HepG2 (cell line): ENCODE data around the gene OTUD7B. TPM values are rescaled to one million over a fixed set of nuclear protein-coding genes. Genes with fewer than 3 reads are reported as not detected.

ENCODE experiments used
- ARID3A ChIP-seq: IDR thresholded peaks from 2 replicates; pipeline ENCODE4 v1.6.1; 2012; ENCODE audit warnings: low read depth, low read length, improper control_type of control experiment
- HMGXB3 ChIP-seq: sonication (generic); formaldehyde crosslinking; IDR thresholded peaks from 2 replicates; pipeline ENCODE4 v1.4.0; 2020; ENCODE audit warnings: missing genetic modification reagents, borderline replicate concordance
- MED8 ChIP-seq: sonication (generic); formaldehyde crosslinking; IDR thresholded peaks from 2 replicates; pipeline ENCODE4 v1.8.1; 2023; ENCODE audit warnings: mild to moderate bottlenecking, missing genetic modification reagents; ENCODE audit not compliant: insufficient replicate concordance
- NFE2L2 ChIP-seq: fragments of 150-350 bp; IDR thresholded peaks from 2 replicates; pipeline ENCODE4 v1.6.1; 2014; ENCODE audit warnings: low read length
- PAWR ChIP-seq: sonication (generic); formaldehyde crosslinking; IDR thresholded peaks from 2 replicates; pipeline ENCODE4 v1.4.0; 2020; ENCODE audit warnings: missing genetic modification reagents, mild to moderate bottlenecking, borderline replicate concordance
- PCBP2 ChIP-seq: fragments of 200-400 bp; formaldehyde crosslinking; optimal IDR thresholded peaks from 2 replicates; pipeline ENCODE3; 2018; ENCODE audit warnings: low read length, low read depth; ENCODE audit not compliant: poor library complexity, severe bottlenecking
- SCMH1 ChIP-seq: sonication (generic); formaldehyde crosslinking; IDR thresholded peaks from 2 replicates; pipeline ENCODE4 v1.9.0; 2021; ENCODE audit warnings: missing genetic modification reagents, mild to moderate bottlenecking, borderline replicate concordance
- ZFX ChIP-seq: sonication (generic); formaldehyde crosslinking; IDR thresholded peaks from 2 replicates; pipeline ENCODE4 v1.4.0; 2020; ENCODE audit warnings: mild to moderate bottlenecking, low read depth, missing genetic modification reagents, moderate library complexity
- ZMAT3 ChIP-seq: sonication (generic); formaldehyde crosslinking; conservative IDR thresholded peaks from 2 replicates; pipeline ENCODE4 v1.7.0; 2021; ENCODE audit warnings: missing genetic modification reagents
- ZNF232 ChIP-seq: sonication (generic); formaldehyde crosslinking; IDR thresholded peaks from 2 replicates; pipeline ENCODE4 v1.4.0; 2020; ENCODE audit warnings: missing genetic modification reagents, borderline replicate concordance
- ZNF326 ChIP-seq: sonication (generic); formaldehyde crosslinking; IDR thresholded peaks from 2 replicates; pipeline ENCODE4 v1.4.0; 2020; ENCODE audit warnings: missing genetic modification reagents, borderline replicate concordance
- ZNF329 ChIP-seq: sonication (generic); formaldehyde crosslinking; IDR thresholded peaks from 2 replicates; pipeline ENCODE4 v1.9.0; 2021; ENCODE audit warnings: low read depth, mild to moderate bottlenecking, missing genetic modification reagents
- ZNF451 ChIP-seq: sonication (generic); formaldehyde crosslinking; IDR thresholded peaks from 2 replicates; pipeline ENCODE4 v1.5.0; 2020; ENCODE audit warnings: mild to moderate bottlenecking, missing genetic modification reagents
- ZNF496 ChIP-seq: sonication (generic); formaldehyde crosslinking; IDR thresholded peaks from 2 replicates; pipeline ENCODE4 v1.8.1; 2023; ENCODE audit warnings: mild to moderate bottlenecking, moderate library complexity, missing genetic modification reagents; ENCODE audit not compliant: insufficient replicate concordance
- ZNF605 ChIP-seq: sonication (generic); formaldehyde crosslinking; IDR thresholded peaks from 2 replicates; pipeline ENCODE4 v1.8.0; 2022; ENCODE audit warnings: mild to moderate bottlenecking, missing genetic modification reagents
- ZNF644 ChIP-seq: IDR thresholded peaks from 2 replicates; pipeline ENCODE4 v1.6.1; 2016; ENCODE audit warnings: low read depth
- ZNF782 ChIP-seq: sonication (generic); formaldehyde crosslinking; IDR thresholded peaks from 2 replicates; pipeline ENCODE4 v1.4.0; 2020; ENCODE audit warnings: missing genetic modification reagents, mild to moderate bottlenecking, borderline replicate concordance
- ZNF839 ChIP-seq: sonication (generic); formaldehyde crosslinking; IDR thresholded peaks from 2 replicates; pipeline ENCODE4 v1.4.0; 2020; ENCODE audit warnings: missing genetic modification reagents, mild to moderate bottlenecking, borderline replicate concordance
- polyA plus RNA-seq, 8 experiments: library from polyadenylated mRNA; depleted of rRNA in 3 of 8; stranded (reverse) in 7 of 8; unstranded in 1 of 8; fragments of >200 nt; fragmentation: Illumina TruSeq in 4 of 8; extraction: Trizol in 4 of 8; gene quantifications; 2 replicates each; pipeline versions ENCODE4 v1.2.1 to v1.2.3, GENCODE V29; 2011 to 2016; ENCODE audit warnings: low read depth in 4 of 8, missing spikeins in 1 of 8, mixed read lengths in 1 of 8; ENCODE audit not compliant: insufficient read depth in 1 of 8
- total RNA-seq, 5 experiments: library from RNA; depleted of rRNA; stranded (reverse); fragments of >200 nt; fragmentation: Illumina TruSeq; extraction: Trizol; gene quantifications; 2 replicates each; pipeline ENCODE4 v1.2.3, GENCODE V29; 2016; ENCODE audit warnings: low read depth in 1 of 5
- TF ChIP-seq, protein P1 (sequence below): IDR thresholded peaks from 2 replicates; pipeline ENCODE4 v1.6.1; 2016

The OTUD7B gene
- total and polyA plus RNA-seq, 2 of the 13 experiments (the other 11 are each of a cell fraction or from before 2014, with no cell fraction given), result 5.1 to 11.2 TPM

DNA sequence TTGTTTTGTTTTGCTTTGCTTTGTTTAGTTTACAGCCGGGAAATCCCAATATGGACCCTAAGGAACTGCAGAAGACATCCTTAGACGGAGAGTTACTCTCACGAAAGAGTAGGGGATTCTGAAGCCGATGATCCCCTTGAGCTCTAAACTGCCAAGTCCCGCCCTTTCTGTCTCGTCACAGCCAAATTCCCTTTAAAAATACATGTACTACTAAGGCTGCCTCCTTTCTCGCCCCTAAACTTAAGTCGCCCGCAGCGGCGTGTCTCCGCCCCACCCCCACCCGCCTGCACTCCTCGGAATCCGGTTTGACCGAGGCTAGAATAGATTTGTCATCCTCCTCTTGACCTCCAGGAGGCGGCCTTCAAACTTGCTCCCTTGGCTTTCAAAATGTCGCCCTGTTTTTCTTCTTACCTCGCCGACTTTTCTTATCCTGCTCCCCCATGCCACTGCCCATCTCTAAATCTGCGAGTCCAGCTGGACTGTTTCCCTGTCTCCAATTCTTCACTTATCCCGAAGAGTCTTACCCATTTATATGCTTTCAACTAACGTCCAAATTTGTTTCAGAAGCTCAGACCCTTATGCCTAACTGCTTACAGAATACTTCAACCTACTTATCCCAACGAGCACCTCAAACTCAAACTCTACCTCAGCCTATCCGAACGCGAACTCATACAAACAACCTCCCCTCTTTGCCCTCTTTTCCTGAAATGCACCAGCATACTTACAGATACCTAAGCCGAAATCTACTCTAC is 122.1 kb downstream of the OTUD7B start (continued):
- no peak for TF ChIP-seq PCBP2
- TF ChIP-seq ZNF451 (CRISPR knock-in tag), result no peak
- peak; percentile 26 for TF ChIP-seq HMGXB3
- TF ChIP-seq ZNF839 (CRISPR knock-in tag), result no peak
- 0 out of 2 replicates have a peak, but pooled peaks have one; percentile 34 for TF ChIP-seq ZNF232
- no peak for TF ChIP-seq ZNF605 (CRISPR knock-in tag)
- TF ChIP-seq ZNF326 (CRISPR knock-in tag), result no peak
- no peak for TF ChIP-seq ARID3A
- TF ChIP-seq SCMH1, result no peak
- no peak; the same call in 1 of the 2 replicates for TF ChIP-seq ZFX
- TF ChIP-seq ZNF496, result no peak
- no peak for TF ChIP-seq ZNF782 (CRISPR knock-in tag)
- TF ChIP-seq ZNF329 (CRISPR knock-in tag), result no peak
- TF ChIP-seq, protein P1, sequence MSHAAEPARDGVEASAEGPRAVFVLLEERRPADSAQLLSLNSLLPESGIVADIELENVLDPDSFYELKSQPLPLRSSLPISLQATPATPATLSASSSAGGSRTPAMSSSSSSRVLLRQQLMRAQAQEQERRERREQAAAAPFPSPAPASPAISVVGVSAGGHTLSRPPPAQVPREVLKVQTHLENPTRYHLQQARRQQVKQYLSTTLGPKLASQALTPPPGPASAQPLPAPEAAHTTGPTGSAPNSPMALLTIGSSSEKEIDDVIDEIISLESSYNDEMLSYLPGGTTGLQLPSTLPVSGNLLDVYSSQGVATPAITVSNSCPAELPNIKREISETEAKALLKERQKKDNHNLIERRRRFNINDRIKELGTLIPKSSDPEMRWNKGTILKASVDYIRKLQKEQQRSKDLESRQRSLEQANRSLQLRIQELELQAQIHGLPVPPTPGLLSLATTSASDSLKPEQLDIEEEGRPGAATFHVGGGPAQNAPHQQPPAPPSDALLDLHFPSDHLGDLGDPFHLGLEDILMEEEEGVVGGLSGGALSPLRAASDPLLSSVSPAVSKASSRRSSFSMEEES (CRISPR knock-in tag), result no peak; the same call in 1 of the 2 replicates
- no peak for TF ChIP-seq NFE2L2
- peak; percentile 50; the same call in 1 of the 2 replicates for TF ChIP-seq ZMAT3 (CRISPR knock-in tag)
- TF ChIP-seq PAWR (CRISPR knock-in tag), result no peak
- TF ChIP-seq ZNF644 (CRISPR knock-in tag), result peak; percentile 76; the same call in 1 of the 2 replicates
- TF ChIP-seq MED8 (CRISPR knock-in tag), result peak; percentile 46
